Progenitor cell of endocrine pancreas (in vitro differentiated cells): ENCODE measurements around the gene PNPLA1. TPM values are rescaled to one million over a fixed set of nuclear protein-coding genes. Genes with fewer than 3 reads are reported as not detected.
"Not testable (repeated sequence)": the region's sequence is repeated elsewhere in the genome, so short reads cannot be mapped to it uniquely, and the experiment has no call there.

Experiments
- DNase-seq: peaks from one replicate; pipeline ENCODE4 v3.0.0; 2021; ENCODE audit warnings: low spot score; ENCODE audit not compliant: unreplicated experiment
- H3K27ac Mint-ChIP-seq: 2 replicates; pipeline ENCODE4 v1.8.0; 2021; ENCODE audit warnings: mild to moderate bottlenecking, moderate library complexity, mixed read lengths
- H3K27me3 Mint-ChIP-seq: 2 replicates; pipeline ENCODE4 v1.8.0; 2021; ENCODE audit warnings: mixed read lengths
- H3K36me3 Mint-ChIP-seq: 2 replicates; pipeline ENCODE4 v1.8.0; 2022; ENCODE audit warnings: mixed read lengths; ENCODE audit not compliant: insufficient read depth
- H3K4me1 Mint-ChIP-seq: 2 replicates; pipeline ENCODE4 v1.8.0; 2021; ENCODE audit warnings: low read depth, mixed read lengths
- H3K4me3 Mint-ChIP-seq: 2 replicates; pipeline ENCODE4 v1.8.0; 2021; ENCODE audit warnings: low read depth, mild to moderate bottlenecking, moderate library complexity, mixed read lengths
- H3K9me3 Mint-ChIP-seq: 2 replicates; pipeline ENCODE4 v1.8.0; 2021; ENCODE audit warnings: low read depth, mixed read lengths
- CTCF ChIP-seq: fragments of 200-600 bp; sonication (generic); IDR thresholded peaks from one replicate; pipeline ENCODE4 v1.5.0; 2021; ENCODE audit warnings: antibody characterized with exemption, mild to moderate bottlenecking; ENCODE audit not compliant: unreplicated experiment
- total RNA-seq: library from RNA; stranded (reverse); gene quantifications from 2 replicates; pipeline ENCODE4 v1.2.1, GENCODE V29; 2021

The PNPLA1 gene
- total RNA-seq, 1 donor from 2014 or later, result not detected

- no peak for DNase-seq
- H3K36me3 Mint-ChIP-seq, result no peaks in the 10 kb centered on the region
- H3K4me3 Mint-ChIP-seq, result peak overlapping the region; percentile 5
- H3K9me3 Mint-ChIP-seq, result no peaks in the 10 kb centered on the region
- H3K4me1 Mint-ChIP-seq, result peaks cover 15% of the 10 kb centered on the region
- peaks cover 19% of the 10 kb centered on the region for H3K27me3 Mint-ChIP-seq
- H3K27ac Mint-ChIP-seq, result peak overlapping the region; percentile 90
- TF ChIP-seq CTCF, result no peak
These were observed 65.1 kb downstream of the PNPLA1 start for GRCh38 chr6:36334832-36335459.

DNA sequence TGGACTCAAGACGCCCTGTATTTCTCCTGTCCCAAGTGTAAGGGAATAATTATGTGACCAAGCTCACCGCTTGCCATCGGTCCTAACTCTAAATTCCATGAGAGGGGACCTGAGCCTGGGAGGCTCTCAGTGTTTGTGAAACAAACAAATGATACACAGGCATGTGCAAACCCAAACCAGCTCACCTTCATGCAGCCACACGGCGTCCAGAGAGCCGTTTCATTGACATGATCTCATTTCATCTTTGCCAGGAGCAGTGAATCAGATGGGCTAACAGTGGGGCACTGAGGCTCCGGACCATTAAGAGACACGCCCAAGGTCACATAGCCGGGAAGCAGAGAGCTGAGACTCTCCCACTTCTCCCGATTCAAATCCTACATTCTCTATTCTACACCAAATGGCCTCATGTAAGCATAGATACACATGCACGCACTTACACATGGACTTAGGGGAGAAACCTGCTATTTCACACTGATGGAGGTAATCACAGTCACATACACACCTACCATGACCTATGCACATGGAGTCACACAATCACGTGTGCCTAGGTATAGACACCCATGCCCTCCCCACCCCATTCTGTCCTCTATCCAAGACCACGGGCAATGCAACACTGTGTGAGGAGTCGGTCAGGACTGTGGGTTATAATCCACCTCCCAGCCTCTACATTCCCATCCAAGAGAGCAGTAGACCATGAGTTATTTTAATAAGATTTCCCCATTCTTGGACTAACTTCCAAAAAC, 65.8 kb downstream of the PNPLA1 start:
- peak overlapping the region; percentile 90 for H3K27ac Mint-ChIP-seq

GRCh38 chr6:36336208-36336710, 66.4 kb downstream of the PNPLA1 start:
- Mint-ChIP-seq H3K9me3 (no peaks in the 10 kb centered on the region), H3K27ac (no peak overlapping the region), H3K4me1 (peaks cover 19% of the 10 kb centered on the region), H3K4me3 (no peak overlapping the region), H3K27me3 (peaks cover 30% of the 10 kb centered on the region), H3K36me3 (no peaks in the 10 kb centered on the region)
- TF ChIP-seq CTCF, result no peak
- no peak for DNase-seq

More for the DNA sequence above, 65.8 kb downstream of the PNPLA1 start:
- no peaks in the 10 kb centered on the region for H3K9me3 Mint-ChIP-seq
- H3K27me3 Mint-ChIP-seq, result peaks cover 26% of the 10 kb centered on the region
- H3K4me3 Mint-ChIP-seq, result no peak overlapping the region
- peaks cover 16% of the 10 kb centered on the region for H3K4me1 Mint-ChIP-seq
- no peaks in the 10 kb centered on the region for H3K36me3 Mint-ChIP-seq
- DNase-seq, result no peak
- no peak for TF ChIP-seq CTCF

- no peak for DNase-seq
- Mint-ChIP-seq H3K27me3 (peaks cover 30% of the 10 kb centered on the region), H3K4me3 (no peak within 1 kb of the TSS), H3K27ac (peak within 1 kb of the TSS; percentile 90), H3K4me1 (peaks cover 19% of the 10 kb centered on the region), H3K9me3 (no peaks in the 10 kb centered on the region), H3K36me3 (no peaks in the 10 kb centered on the region)
- TF ChIP-seq CTCF, result no peak
These were observed 67.0 kb downstream of the PNPLA1 start, which contains the start of gene BNIP5 for GRCh38 chr6:36336779-36337241. Gene BNIP5, minus strand, starts transcription at chr6:36336888. Its CDS starts 6,198 bp downstream, at chr6:36330690.

DNA sequence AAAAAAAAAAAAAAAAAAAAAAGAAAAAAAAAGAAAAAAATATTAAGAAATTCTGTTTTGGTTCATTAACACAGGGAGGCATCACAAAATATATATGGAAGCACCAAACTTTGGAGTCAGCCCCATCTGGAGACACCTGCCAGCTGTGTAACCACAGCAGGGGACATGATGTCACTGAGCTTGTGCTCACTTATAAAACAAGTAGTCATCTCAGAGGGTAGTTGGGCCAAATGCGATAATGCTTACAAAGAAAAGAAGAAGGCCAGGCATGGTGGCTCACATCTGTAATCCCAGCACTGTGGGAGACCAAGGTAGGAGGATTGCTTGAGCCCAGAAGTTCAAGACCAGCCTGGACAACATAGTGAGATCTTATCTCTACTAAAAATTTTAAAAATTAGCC, 68.0 kb downstream of the PNPLA1 start:
- no peaks in the 10 kb centered on the region for H3K36me3 Mint-ChIP-seq
- H3K4me3 Mint-ChIP-seq, result no peak overlapping the region
- no peak overlapping the region for H3K27ac Mint-ChIP-seq
- DNase-seq, result no peak
- no peak for TF ChIP-seq CTCF
- H3K4me1 Mint-ChIP-seq, result peaks cover 19% of the 10 kb centered on the region
- H3K27me3 Mint-ChIP-seq, result peaks cover 29% of the 10 kb centered on the region
- no peaks in the 10 kb centered on the region for H3K9me3 Mint-ChIP-seq

- not testable (repeated sequence) for H3K9me3 Mint-ChIP-seq, DNase-seq, H3K27ac Mint-ChIP-seq, H3K4me3 Mint-ChIP-seq, H3K36me3 Mint-ChIP-seq
- Mint-ChIP-seq H3K27me3 (peaks cover 32% of the 10 kb centered on the region), H3K4me1 (peaks cover 19% of the 10 kb centered on the region)
These were observed 68.4 kb downstream of the PNPLA1 start for GRCh38 chr6:36338223-36338622.
